ENCODE results near the gene TMEM163.

DNA sequence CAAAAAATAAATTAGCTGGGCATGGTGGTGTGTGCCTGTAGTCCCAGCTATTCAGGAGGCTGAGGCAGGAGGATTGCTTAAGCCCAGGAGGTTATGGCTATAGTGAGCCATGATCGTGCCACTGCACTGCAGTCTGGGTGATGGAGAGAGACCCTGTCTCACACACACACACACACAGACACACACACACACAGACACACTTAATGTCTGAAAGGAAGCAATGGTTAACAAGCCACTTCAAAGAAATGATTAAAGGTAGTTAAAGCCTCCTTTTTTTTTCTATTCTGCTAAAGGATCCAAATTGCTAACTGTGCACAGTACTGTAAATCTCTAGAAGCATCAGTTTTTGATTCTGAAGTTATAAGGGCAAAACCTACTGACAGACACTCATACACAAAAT is 211.1 kb downstream of the TMEM163 start:
- TF ChIP-seq, protein P1, sequence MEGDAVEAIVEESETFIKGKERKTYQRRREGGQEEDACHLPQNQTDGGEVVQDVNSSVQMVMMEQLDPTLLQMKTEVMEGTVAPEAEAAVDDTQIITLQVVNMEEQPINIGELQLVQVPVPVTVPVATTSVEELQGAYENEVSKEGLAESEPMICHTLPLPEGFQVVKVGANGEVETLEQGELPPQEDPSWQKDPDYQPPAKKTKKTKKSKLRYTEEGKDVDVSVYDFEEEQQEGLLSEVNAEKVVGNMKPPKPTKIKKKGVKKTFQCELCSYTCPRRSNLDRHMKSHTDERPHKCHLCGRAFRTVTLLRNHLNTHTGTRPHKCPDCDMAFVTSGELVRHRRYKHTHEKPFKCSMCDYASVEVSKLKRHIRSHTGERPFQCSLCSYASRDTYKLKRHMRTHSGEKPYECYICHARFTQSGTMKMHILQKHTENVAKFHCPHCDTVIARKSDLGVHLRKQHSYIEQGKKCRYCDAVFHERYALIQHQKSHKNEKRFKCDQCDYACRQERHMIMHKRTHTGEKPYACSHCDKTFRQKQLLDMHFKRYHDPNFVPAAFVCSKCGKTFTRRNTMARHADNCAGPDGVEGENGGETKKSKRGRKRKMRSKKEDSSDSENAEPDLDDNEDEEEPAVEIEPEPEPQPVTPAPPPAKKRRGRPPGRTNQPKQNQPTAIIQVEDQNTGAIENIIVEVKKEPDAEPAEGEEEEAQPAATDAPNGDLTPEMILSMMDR (IDR thresholded peaks at IDR 0.05): no peak
- TF ChIP-seq EZH2 (IDR thresholded peaks at IDR 0.05) (no peak), EZH2phosphoT487 (IDR thresholded peaks at IDR 0.05) (no peak)

Measured in neural progenitor cell (in vitro differentiated cells).